GM12878 (cell line): Measurements from ENCODE around the gene ZNF837. TPM values are rescaled to one million over a fixed set of nuclear protein-coding genes. Genes with fewer than 3 reads are reported as not detected.

Experiments
- ATAC-seq: fragments of 200-7000 bp; cut with Tn5 transposase; 3 replicates; pipeline ENCODE4 v1.9.1; 2020; ENCODE audit warnings: mild to moderate bottlenecking, moderate library complexity
- BruUV-seq: library from RNA; stranded (reverse); fragments of 400-500 nt; replicated peaks from 2 replicates; lab custom pipeline; 2021; lab: Mats Ljungman, UMichigan
- CTCF ChIA-PET: fragments of 300-600 bp; sonication (Branson Sonifier 250); formaldehyde crosslinking; extraction: SDS; loops from one replicate; lab custom pipeline; 2021; ENCODE audit warnings: inconsistent platforms; lab: Yijun Ruan, JAX
- POLR2A ChIA-PET: fragments of 350-600 bp; formaldehyde crosslinking; extraction: SDS; loops from one replicate; lab custom pipeline; 2021; ENCODE audit warnings: inconsistent platforms; lab: Charles Lee
- RAD21 ChIA-PET: fragments of 300-600 bp; sonication (Branson Sonifier 250); formaldehyde crosslinking; loops from one replicate; lab custom pipeline; 2023; ENCODE audit warnings: antibody characterized with exemption; ENCODE audit not compliant: unreplicated experiment; lab: Charles Lee
- SMC1A ChIA-PET: fragments of 300-600 bp; sonication (Branson Sonifier 250); formaldehyde crosslinking; loops from one replicate; lab custom pipeline; 2023; ENCODE audit not compliant: unreplicated experiment, uncharacterized antibody; lab: Charles Lee
- DNase-seq: peaks from one replicate; pipeline ENCODE4 v3.0.0-alpha.2; 2011; ENCODE audit warnings: low read depth, low spot score
- FAIRE-seq: peaks from 3 replicates; lab custom pipeline; 2011; peaks lifted over from hg19 to GRCh38; lab: Jason Lieb, UNC
- H2AFZ ChIP-seq: 2 replicates; pipeline ENCODE4 v1.6.0; 2011; ENCODE audit warnings: low read depth, low read length, control low read depth; ENCODE audit not compliant: control insufficient read depth
- H3K27ac ChIP-seq: 2 replicates; pipeline ENCODE4 v1.5.1; 2011; ENCODE audit warnings: control low read depth; ENCODE audit not compliant: control insufficient read depth, insufficient read depth
- H3K27me3 ChIP-seq, 2 experiments: replicated peaks in 1 of 2; 2 replicates each; pipeline versions ENCODE4 v1.6.0 to v1.6.1; 2011; ENCODE audit warnings: low read length in 1 of 2; ENCODE audit not compliant: control insufficient read depth in 2 of 2, insufficient read depth in 2 of 2
- H3K36me3 ChIP-seq, 2 experiments: 2 replicates each; pipeline ENCODE4 v1.5.1; 2011; ENCODE audit warnings: low read length in 1 of 2; ENCODE audit not compliant: control insufficient read depth in 2 of 2, insufficient read depth in 2 of 2
- H3K4me1 ChIP-seq: 2 replicates; pipeline ENCODE4 v1.6.1; 2011; ENCODE audit warnings: mild to moderate bottlenecking, low read length, moderate library complexity, mixed read lengths; ENCODE audit not compliant: control insufficient read depth, insufficient read depth
- H3K4me2 ChIP-seq: 2 replicates; pipeline ENCODE4 v1.6.0; 2011; ENCODE audit warnings: control low read depth; ENCODE audit not compliant: control insufficient read depth, insufficient read depth
- H3K4me3 ChIP-seq: fragments of 200-600 bp; sonication (generic); 2 replicates; pipeline ENCODE4 v1.5.1; 2016
- H3K79me2 ChIP-seq: 2 replicates; pipeline ENCODE4 v1.6.0; 2011; ENCODE audit warnings: low read length; ENCODE audit not compliant: control insufficient read depth, insufficient read depth
- H3K9ac ChIP-seq: 2 replicates; pipeline ENCODE4 v1.8.0; 2011; ENCODE audit warnings: low read length, control low read depth, mixed read lengths; ENCODE audit not compliant: control insufficient read depth, insufficient read depth
- H3K9me3 ChIP-seq: replicated peaks from 3 replicates; pipeline ENCODE4 v1.5.1; 2011; ENCODE audit warnings: mild to moderate bottlenecking, low read length; ENCODE audit not compliant: control insufficient read depth, insufficient read depth
- H4K20me1 ChIP-seq: 2 replicates; pipeline ENCODE4 v1.6.0; 2011; ENCODE audit not compliant: control insufficient read depth, insufficient read depth
- HDGF ChIP-seq: fragments of 450-650 bp; IDR thresholded peaks from 2 replicates; pipeline ENCODE4 v1.6.1; 2016; ENCODE audit warnings: antibody characterized with exemption
- IKZF2 ChIP-seq, 2 experiments: fragments of 450-650 bp; IDR thresholded peaks; 2 replicates each; pipeline ENCODE4 v1.6.1; 2017; ENCODE audit warnings: mild to moderate bottlenecking in 2 of 2, moderate library complexity in 2 of 2
- MEF2B ChIP-seq: fragments of 450-650 bp; IDR thresholded peaks from 2 replicates; pipeline ENCODE4 v1.6.1; 2018; ENCODE audit warnings: mild to moderate bottlenecking, moderate library complexity; ENCODE audit not compliant: partially characterized antibody, poor library complexity, severe bottlenecking
- MTA3 ChIP-seq: IDR thresholded peaks from 2 replicates; pipeline ENCODE4 v1.6.1; 2012; ENCODE audit warnings: low read length, inconsistent platforms, borderline replicate concordance
- NFIC ChIP-seq: IDR thresholded peaks from 2 replicates; pipeline ENCODE4 v1.6.1; 2012; ENCODE audit warnings: low read depth, mild to moderate bottlenecking, inconsistent platforms, low read length, moderate library complexity
- STAT3 ChIP-seq: IDR thresholded peaks from 2 replicates; pipeline ENCODE4 v1.6.1; 2011; ENCODE audit warnings: low read depth, low read length, improper control_type of control experiment
- TAF1 ChIP-seq: IDR thresholded peaks from 2 replicates; pipeline ENCODE4 v1.6.1; 2011; ENCODE audit warnings: mild to moderate bottlenecking, low read depth, low read length, borderline replicate concordance
- ZNF274 ChIP-seq: IDR thresholded peaks from one replicate; pipeline ENCODE4 v1.8.0; 2011; ENCODE audit not compliant: insufficient read length, insufficient read depth
- WGBS: methylation state at CpG from one replicate; pipeline ENCODE4 v1.1.6; 2016; ENCODE audit warnings: low lambda C conversion rate; ENCODE audit not compliant: insufficient replicate concordance, insufficient coverage; ENCODE audit errors: missing lambda C conversion rate; 5-methylcytosine and 5-hydroxymethylcytosine counted together
- in situ Hi-C: fragments of 300-500 bp; cut with MboI; formaldehyde crosslinking; loops from 9 replicates; pipeline ENCODE4 v1.14.3; 2018; ENCODE audit warnings: mixed read lengths
- intact Hi-C: fragments of 100-400 bp; cut with micrococcal nuclease; formaldehyde crosslinking; loops from one replicate; pipeline ENCODE4 v1.14.2; 2022; ENCODE audit not compliant: unreplicated experiment
- polyA plus RNA-seq, 11 experiments: library from polyadenylated mRNA; depleted of rRNA in 4 of 11; unstranded in 6 of 11; stranded (reverse) in 5 of 11; fragments of >200 nt; fragmentation: Nextera tagmentation in 4 of 11; fragmentation: Illumina TruSeq in 1 of 11; extraction: Ambion mirVana in 4 of 11; extraction: Trizol in 1 of 11; gene quantifications; 1 replicate in 1 of 11; 2 replicates in 10 of 11; pipeline versions ENCODE4 v1.2.1 to v1.2.3, GENCODE V29; 2011 to 2016; ENCODE audit warnings: inconsistent platforms in 2 of 11, missing spikeins in 2 of 11, low read depth in 1 of 11
- total RNA-seq, 4 experiments: library from RNA; depleted of rRNA in 3 of 4; stranded (reverse); fragments of >200 nt in 3 of 4; fragmentation: Illumina TruSeq in 1 of 4; extraction: Trizol in 1 of 4; gene quantifications; 2 replicates each; pipeline versions ENCODE4 v1.2.1 to v1.2.3, GENCODE V29; 2013 to 2021
- TF ChIP-seq, protein P1 (sequence below), 3 experiments: IDR thresholded peaks in 2 of 3; conservative IDR thresholded peaks in 1 of 3; 2 replicates each; pipeline ENCODE4 v1.5.1; 2011; ENCODE audit warnings: low read depth in 3 of 3, low read length in 3 of 3, mild to moderate bottlenecking in 3 of 3, control low read depth in 2 of 3, moderate library complexity in 2 of 3, inconsistent platforms in 1 of 3, mixed read lengths in 1 of 3; ENCODE audit not compliant: control insufficient read depth in 2 of 3, insufficient read depth in 1 of 3; ENCODE audit errors: extremely low read depth in 1 of 3
- TF ChIP-seq, protein P2 (sequence below): fragments of 450-650 bp; IDR thresholded peaks from 2 replicates; pipeline ENCODE4 v1.6.1; 2016; ENCODE audit warnings: mild to moderate bottlenecking
- TF ChIP-seq, protein P3 (sequence below): fragments of 450-650 bp; formaldehyde crosslinking; IDR thresholded peaks from 2 replicates; pipeline ENCODE4 v1.4.0; 2020; ENCODE audit warnings: mild to moderate bottlenecking, moderate library complexity
- TF ChIP-seq, protein P4 (sequence below): fragments of 450-650 bp; IDR thresholded peaks from 2 replicates; pipeline ENCODE4 v1.6.1; 2018; ENCODE audit warnings: borderline replicate concordance, mild to moderate bottlenecking; ENCODE audit not compliant: partially characterized antibody

Gene ZNF837
- total and polyA plus RNA-seq, 10 of the 15 experiments (the other 5 are each of a cell fraction or from before 2014, with no cell fraction given), result 0.07 to 2.9 (median 2.0) TPM; not detected in 2

DNA sequence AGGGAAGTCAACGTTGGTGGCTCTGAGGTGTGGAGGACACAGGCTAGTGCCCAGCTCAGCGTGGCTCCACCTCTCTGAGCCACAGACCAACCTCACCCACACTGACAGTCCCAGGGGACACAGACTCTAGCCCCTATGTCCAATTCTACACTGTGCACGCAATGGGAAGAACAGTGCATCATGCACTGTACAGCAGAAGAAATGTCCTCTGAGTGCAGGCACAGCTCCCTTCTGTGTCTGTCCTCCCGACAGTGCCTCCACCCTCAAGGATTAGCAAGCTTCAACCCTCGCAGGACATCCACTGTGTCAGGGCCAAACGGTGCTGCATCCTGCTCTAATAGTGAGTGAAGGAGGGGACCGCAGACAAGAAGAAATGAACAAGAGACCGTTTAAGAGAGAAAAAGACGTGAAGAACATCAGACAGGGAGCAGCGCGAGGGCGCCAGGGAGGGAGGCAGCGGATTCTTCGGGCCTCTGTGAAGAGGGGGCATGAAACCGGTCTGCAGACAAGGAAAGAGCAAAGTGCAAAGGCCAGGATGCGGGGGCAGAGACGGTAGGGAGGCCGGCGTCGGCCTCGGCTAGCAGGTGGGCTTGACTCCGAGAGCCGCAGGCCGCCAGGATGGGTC is 681 bp downstream of the ZNF837 start:
- FAIRE-seq, result no peak
- SMC1A ChIA-PET, result interaction anchor here (1.0 to 1.4 kb wide), 3 partner anchors 10 to 51 kb away, joined by 3 to 4 read pairs (median 3); partner anchors contain the start of gene ZNF497
- TSS peak; percentile 66 for BruUV-seq
- H3K27ac ChIP-seq, result peak overlapping the region; percentile 85
- H4K20me1 ChIP-seq, result no peaks in the 10 kb centered on the region
- intact Hi-C loops, result loop anchor here (2.0 kb wide), 3 partner anchors 17 to 139 kb away; partner anchors contain the start of genes ZBTB45, ZNF497 and ZSCAN22
- WGBS, result under 1% methylated on average over 24 of the region's 24 CpGs
- peak; percentile 2; the same call in 2 of the 3 replicates for ATAC-seq
- DNase-seq, result no peak
- no peaks in the 10 kb centered on the region for H3K27me3 ChIP-seq
- peak overlapping the region; percentile 99 for H3K4me2 ChIP-seq
- H2AFZ ChIP-seq, result peak overlapping the region; percentile 86
- POLR2A ChIA-PET, result interaction anchor here (0.6 to 1.3 kb wide), 4 partner anchors 16 to 96 kb away, joined by 3 to 9 read pairs (median 6); partner anchors contain the start of gene ZNF497
- H3K36me3 ChIP-seq, result no peaks in the 10 kb centered on the region
- peak overlapping the region; percentile 80 for H3K9ac ChIP-seq
- no peaks in the 10 kb centered on the region for H3K9me3 ChIP-seq
- CTCF ChIA-PET, result interaction anchor here (0.9 to 1.5 kb wide), 2 partner anchors 17 to 140 kb away, joined by 3 to 8 read pairs; partner anchors contain the start of genes ZBTB45 and ZNF497
- H3K4me1 ChIP-seq, result peaks cover 14% of the 10 kb centered on the region
- RAD21 ChIA-PET, result interaction anchor here (0.8 to 1.7 kb wide), 2 partner anchors 17 to 18 kb away, joined by 3 to 5 read pairs; no protein-coding TSS in a partner anchor
- H3K4me3 ChIP-seq, result peak overlapping the region; percentile 67
- peaks cover 3% of the 10 kb centered on the region for H3K79me2 ChIP-seq
- in situ Hi-C loops, result no loop called here
- TF ChIP-seq, protein P1, sequence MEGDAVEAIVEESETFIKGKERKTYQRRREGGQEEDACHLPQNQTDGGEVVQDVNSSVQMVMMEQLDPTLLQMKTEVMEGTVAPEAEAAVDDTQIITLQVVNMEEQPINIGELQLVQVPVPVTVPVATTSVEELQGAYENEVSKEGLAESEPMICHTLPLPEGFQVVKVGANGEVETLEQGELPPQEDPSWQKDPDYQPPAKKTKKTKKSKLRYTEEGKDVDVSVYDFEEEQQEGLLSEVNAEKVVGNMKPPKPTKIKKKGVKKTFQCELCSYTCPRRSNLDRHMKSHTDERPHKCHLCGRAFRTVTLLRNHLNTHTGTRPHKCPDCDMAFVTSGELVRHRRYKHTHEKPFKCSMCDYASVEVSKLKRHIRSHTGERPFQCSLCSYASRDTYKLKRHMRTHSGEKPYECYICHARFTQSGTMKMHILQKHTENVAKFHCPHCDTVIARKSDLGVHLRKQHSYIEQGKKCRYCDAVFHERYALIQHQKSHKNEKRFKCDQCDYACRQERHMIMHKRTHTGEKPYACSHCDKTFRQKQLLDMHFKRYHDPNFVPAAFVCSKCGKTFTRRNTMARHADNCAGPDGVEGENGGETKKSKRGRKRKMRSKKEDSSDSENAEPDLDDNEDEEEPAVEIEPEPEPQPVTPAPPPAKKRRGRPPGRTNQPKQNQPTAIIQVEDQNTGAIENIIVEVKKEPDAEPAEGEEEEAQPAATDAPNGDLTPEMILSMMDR (IDR thresholded peaks at IDR 0.05 in 2 of 3, conservative IDR thresholded peaks at IDR 0.05 in 1 of 3; ENCODE audit: control insufficient read depth in 2 of 3, extremely low read depth in 1 of 3, insufficient read depth in 1 of 3, low read depth in 3 of 3, low read length in 3 of 3), result no peak
- TF ChIP-seq ZNF274, result no peak
- no peak for TF ChIP-seq MTA3
- TF ChIP-seq NFIC, result no peak
- TF ChIP-seq, protein P2, sequence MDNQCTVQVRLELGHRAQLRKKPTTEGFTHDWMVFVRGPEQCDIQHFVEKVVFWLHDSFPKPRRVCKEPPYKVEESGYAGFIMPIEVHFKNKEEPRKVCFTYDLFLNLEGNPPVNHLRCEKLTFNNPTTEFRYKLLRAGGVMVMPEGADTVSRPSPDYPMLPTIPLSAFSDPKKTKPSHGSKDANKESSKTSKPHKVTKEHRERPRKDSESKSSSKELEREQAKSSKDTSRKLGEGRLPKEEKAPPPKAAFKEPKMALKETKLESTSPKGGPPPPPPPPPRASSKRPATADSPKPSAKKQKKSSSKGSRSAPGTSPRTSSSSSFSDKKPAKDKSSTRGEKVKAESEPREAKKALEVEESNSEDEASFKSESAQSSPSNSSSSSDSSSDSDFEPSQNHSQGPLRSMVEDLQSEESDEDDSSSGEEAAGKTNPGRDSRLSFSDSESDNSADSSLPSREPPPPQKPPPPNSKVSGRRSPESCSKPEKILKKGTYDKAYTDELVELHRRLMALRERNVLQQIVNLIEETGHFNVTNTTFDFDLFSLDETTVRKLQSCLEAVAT, result no peak
- TF ChIP-seq MEF2B, result peak; percentile 72
- 0 out of 4 replicates have a peak, but pooled peaks of 1 of the 2 experiments have one; percentile 17 for TF ChIP-seq IKZF2 (IDR thresholded peaks at IDR 0.05)
- no peak for TF ChIP-seq TAF1
- TF ChIP-seq, protein P3, sequence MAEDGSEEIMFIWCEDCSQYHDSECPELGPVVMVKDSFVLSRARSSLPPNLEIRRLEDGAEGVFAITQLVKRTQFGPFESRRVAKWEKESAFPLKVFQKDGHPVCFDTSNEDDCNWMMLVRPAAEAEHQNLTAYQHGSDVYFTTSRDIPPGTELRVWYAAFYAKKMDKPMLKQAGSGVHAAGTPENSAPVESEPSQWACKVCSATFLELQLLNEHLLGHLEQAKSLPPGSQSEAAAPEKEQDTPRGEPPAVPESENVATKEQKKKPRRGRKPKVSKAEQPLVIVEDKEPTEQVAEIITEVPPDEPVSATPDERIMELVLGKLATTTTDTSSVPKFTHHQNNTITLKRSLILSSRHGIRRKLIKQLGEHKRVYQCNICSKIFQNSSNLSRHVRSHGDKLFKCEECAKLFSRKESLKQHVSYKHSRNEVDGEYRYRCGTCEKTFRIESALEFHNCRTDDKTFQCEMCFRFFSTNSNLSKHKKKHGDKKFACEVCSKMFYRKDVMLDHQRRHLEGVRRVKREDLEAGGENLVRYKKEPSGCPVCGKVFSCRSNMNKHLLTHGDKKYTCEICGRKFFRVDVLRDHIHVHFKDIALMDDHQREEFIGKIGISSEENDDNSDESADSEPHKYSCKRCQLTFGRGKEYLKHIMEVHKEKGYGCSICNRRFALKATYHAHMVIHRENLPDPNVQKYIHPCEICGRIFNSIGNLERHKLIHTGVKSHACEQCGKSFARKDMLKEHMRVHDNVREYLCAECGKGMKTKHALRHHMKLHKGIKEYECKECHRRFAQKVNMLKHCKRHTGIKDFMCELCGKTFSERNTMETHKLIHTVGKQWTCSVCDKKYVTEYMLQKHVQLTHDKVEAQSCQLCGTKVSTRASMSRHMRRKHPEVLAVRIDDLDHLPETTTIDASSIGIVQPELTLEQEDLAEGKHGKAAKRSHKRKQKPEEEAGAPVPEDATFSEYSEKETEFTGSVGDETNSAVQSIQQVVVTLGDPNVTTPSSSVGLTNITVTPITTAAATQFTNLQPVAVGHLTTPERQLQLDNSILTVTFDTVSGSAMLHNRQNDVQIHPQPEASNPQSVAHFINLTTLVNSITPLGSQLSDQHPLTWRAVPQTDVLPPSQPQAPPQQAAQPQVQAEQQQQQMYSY, result no peak
- TF ChIP-seq HDGF, result peak; percentile 85; the same call in 1 of the 2 replicates
- TF ChIP-seq STAT3, result no peak
- TF ChIP-seq, protein P4, sequence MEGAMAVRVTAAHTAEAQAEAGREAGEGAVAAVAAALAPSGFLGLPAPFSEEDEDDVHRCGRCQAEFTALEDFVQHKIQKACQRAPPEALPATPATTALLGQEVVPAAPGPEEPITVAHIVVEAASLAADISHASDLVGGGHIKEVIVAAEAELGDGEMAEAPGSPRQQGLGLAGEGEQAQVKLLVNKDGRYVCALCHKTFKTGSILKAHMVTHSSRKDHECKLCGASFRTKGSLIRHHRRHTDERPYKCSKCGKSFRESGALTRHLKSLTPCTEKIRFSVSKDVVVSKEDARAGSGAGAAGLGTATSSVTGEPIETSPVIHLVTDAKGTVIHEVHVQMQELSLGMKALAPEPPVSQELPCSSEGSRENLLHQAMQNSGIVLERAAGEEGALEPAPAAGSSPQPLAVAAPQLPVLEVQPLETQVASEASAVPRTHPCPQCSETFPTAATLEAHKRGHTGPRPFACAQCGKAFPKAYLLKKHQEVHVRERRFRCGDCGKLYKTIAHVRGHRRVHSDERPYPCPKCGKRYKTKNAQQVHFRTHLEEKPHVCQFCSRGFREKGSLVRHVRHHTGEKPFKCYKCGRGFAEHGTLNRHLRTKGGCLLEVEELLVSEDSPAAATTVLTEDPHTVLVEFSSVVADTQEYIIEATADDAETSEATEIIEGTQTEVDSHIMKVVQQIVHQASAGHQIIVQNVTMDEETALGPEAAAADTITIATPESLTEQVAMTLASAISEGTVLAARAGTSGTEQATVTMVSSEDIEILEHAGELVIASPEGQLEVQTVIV, result no peak
